ENCODE data around the gene ALLC.

- TF ChIP-seq CTCF (conservative IDR thresholded peaks at IDR 0.05 in 1 of 2, IDR thresholded peaks at IDR 0.05 in 1 of 2; ENCODE audit: low read depth in 1 of 2, low read length in 2 of 2) (no peak), EZH2 (IDR thresholded peaks at IDR 0.05; ENCODE audit: low read length, missing control alignments) (no peak)
Measured at GRCh38 chr2:3680548-3681345, 22.7 kb downstream of the ALLC start.
